Kidney capillary endothelial cell (primary cell): ENCODE data around the gene HIPK4.
"Not testable (repeated sequence)": the region's sequence is repeated elsewhere in the genome, so short reads cannot be mapped to it uniquely, and the experiment has no call there.

ENCODE experiments used
- DNase-seq: peaks from one replicate; pipeline ENCODE4 v3.0.0-alpha.2; 2018; ENCODE audit warnings: low spot score

The HIPK4 gene

GRCh38 chr19:40336601-40336900 lies 53.4 kb downstream of the HIPK4 start:
- no peak for DNase-seq

- no peak for DNase-seq
These were observed 54.0 kb downstream of the HIPK4 start for GRCh38 chr19:40335855-40336600.

DNA sequence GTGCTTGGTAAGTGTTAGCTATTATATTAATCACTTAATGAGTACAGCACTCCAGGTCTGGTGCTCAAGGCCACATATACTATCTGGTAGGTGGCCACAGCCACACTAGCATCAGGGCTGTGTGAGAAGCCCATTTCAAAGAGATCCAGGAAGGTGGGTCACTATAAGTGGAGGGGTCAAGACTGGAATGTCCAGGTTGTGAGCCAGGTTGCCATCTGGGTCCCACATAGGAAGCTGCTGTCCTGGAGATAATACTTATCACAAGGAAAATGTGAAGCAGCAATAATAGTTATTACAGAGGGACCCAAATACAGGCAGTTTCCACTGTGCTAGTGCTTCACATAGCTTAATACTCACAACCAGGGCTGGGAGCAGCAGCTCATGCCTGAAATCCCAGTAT lies 54.9 kb downstream of the HIPK4 start:
- no peak for DNase-seq

DNA sequence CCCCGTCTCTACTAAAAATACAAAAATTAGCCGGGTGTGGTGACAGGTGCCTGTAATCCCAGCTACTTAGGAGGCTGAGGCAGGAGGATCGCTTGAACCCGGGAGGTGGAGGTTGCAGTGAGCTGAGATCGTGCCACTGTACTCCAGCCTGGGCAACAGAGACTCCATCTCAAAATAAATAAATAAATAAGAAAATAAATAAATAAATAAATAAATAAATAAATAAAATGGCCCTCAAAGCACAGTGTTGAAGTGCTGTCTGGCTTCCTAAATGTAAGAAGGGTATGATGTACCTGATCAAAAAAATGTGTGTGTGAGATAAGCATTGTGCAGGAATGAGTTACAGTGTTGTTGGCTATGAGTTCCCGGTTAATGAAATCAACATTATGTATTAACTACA lies 56.9 kb downstream of the HIPK4 start:
- DNase-seq = not testable (repeated sequence)

DNA sequence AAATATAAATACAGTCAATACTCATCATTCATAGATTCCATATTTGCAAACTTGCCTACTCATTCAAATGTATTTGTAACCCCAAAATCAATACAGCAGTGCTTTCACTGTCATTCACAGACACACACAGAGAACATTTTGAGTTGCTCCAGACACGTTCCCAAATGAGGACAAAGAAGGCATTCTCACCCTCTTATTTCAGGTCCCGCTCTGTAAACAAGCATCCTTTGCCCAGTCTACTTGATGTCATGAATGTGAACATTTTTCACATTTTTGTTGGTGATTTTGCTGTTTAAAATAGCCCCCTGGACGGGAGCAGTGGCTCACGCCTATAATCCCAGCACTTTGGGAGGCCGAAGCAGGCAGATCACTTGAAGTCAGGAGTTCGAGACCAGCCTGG lies 57.3 kb downstream of the HIPK4 start:
- no peak for DNase-seq

DNA sequence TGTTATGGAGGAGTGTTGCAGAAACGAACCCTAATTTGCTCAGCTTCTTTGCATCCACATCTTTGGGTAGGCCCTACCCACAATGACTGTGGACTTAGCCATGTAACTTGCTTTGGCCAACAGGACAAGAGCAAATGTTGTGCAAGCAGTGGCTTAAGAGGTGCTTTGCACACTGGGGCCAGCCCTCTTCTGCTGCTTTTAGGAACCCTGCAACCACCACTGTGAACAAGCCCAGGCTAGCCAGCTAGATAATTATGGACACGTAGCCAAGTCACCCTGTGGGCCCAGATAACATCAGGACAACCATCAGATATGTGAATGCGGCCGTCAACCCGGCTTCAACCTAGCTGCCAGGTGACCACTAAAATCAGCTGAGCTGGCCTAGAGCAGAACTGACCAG lies 58.9 kb downstream of the HIPK4 start:
- DNase-seq = no peak
